Hematopoietic multipotent progenitor cell treated with erythropoietin and hydrocortisone succinate and interleukin-3 and kit ligand, for 15 days (in vitro differentiated cells): ENCODE data around the gene CREB5.
"Not testable (repeated sequence)": the region's sequence is repeated elsewhere in the genome, so short reads cannot be mapped to it uniquely, and the experiment has no call there.

Experiments
- DNase-seq: peaks from one replicate; pipeline ENCODE4 v3.0.0-alpha.2; 2015; ENCODE audit warnings: low spot score

The CREB5 gene

GRCh38 chr7:28782362-28782761, 370.0 kb downstream of the CREB5 start:
- DNase-seq = no peak

GRCh38 chr7:28784171-28784902, 372.0 kb downstream of the CREB5 start:
- DNase-seq = no peak

GRCh38 chr7:28785041-28785995, 373.0 kb downstream of the CREB5 start:
- no peak for DNase-seq

- DNase-seq = not testable (repeated sequence)
Measured at GRCh38 chr7:28786156-28786555, 373.8 kb downstream of the CREB5 start.

GRCh38 chr7:28787106-28787505, 374.8 kb downstream of the CREB5 start:
- no peak for DNase-seq

- no peak for DNase-seq
Measured at GRCh38 chr7:28790467-28790866, 378.1 kb downstream of the CREB5 start.

GRCh38 chr7:28792858-28793257, 380.5 kb downstream of the CREB5 start:
- DNase-seq = no peak

- no peak for DNase-seq
Measured at GRCh38 chr7:28793381-28794085, 381.2 kb downstream of the CREB5 start.

GRCh38 chr7:28798274-28798673, 386.0 kb downstream of the CREB5 start:
- DNase-seq = no peak

GRCh38 chr7:28799619-28800018, 387.3 kb downstream of the CREB5 start:
- DNase-seq = no peak

- no peak for DNase-seq
Measured at GRCh38 chr7:28800150-28800549, 387.8 kb downstream of the CREB5 start.

GRCh38 chr7:28802450-28802849, 390.1 kb downstream of the CREB5 start:
- DNase-seq = no peak

- DNase-seq = no peak
Measured at GRCh38 chr7:28804157-28804556, 391.8 kb downstream of the CREB5 start.

GRCh38 chr7:28804990-28805389, 392.7 kb downstream of the CREB5 start:
- DNase-seq = no peak

- no peak for DNase-seq
Measured at GRCh38 chr7:28806841-28807240, 394.5 kb downstream of the CREB5 start.

- no peak for DNase-seq
Measured at GRCh38 chr7:28807396-28807994, 395.2 kb downstream of the CREB5 start.

- no peak for DNase-seq
Measured at GRCh38 chr7:28808796-28809533, 396.6 kb downstream of the CREB5 start.

GRCh38 chr7:28811008-28811407, 398.7 kb downstream of the CREB5 start:
- DNase-seq = no peak

- DNase-seq = no peak
Measured at GRCh38 chr7:28811701-28812430, 399.5 kb downstream of the CREB5 start.

- DNase-seq = no peak
Measured at GRCh38 chr7:28812616-28813015, 400.3 kb downstream of the CREB5 start.
